D721Med (cell line): ENCODE results near the gene PCDHGA3.
"Not testable (repeated sequence)": the region's sequence is repeated elsewhere in the genome, so short reads cannot be mapped to it uniquely, and the experiment has no call there.

Experiments used
- DNase-seq: peaks from one replicate; pipeline ENCODE4 v3.0.0; 2011; ENCODE audit warnings: low spot score; ENCODE audit not compliant: insufficient read length
- FAIRE-seq: peaks from 2 replicates; lab custom pipeline; 2011; peaks lifted over from hg19 to GRCh38; lab: Jason Lieb, UNC
- TF ChIP-seq, protein P1 (sequence below): IDR thresholded peaks from 2 replicates; pipeline ENCODE4 v1.5.1; 2012; ENCODE audit warnings: mild to moderate bottlenecking, control low read depth; ENCODE audit not compliant: insufficient read depth; ENCODE audit errors: missing control alignments

PCDHGA3 gene

DNA sequence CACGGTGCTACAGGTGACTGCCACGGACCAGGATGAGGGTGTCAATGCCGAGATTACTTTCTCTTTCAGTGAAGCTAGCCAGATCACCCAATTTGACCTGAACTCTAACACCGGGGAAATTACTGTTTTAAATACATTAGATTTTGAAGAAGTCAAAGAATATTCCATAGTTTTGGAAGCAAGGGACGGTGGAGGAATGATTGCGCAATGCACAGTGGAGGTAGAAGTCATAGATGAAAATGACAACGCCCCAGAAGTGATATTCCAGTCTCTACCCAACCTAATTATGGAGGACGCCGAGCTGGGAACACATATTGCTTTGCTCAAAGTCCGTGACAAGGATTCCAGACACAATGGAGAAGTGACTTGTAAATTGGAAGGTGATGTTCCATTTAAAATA, 45.0 kb downstream of the PCDHGA3 start:
- no peak for DNase-seq
- FAIRE-seq = no peak
- TF ChIP-seq, protein P1, sequence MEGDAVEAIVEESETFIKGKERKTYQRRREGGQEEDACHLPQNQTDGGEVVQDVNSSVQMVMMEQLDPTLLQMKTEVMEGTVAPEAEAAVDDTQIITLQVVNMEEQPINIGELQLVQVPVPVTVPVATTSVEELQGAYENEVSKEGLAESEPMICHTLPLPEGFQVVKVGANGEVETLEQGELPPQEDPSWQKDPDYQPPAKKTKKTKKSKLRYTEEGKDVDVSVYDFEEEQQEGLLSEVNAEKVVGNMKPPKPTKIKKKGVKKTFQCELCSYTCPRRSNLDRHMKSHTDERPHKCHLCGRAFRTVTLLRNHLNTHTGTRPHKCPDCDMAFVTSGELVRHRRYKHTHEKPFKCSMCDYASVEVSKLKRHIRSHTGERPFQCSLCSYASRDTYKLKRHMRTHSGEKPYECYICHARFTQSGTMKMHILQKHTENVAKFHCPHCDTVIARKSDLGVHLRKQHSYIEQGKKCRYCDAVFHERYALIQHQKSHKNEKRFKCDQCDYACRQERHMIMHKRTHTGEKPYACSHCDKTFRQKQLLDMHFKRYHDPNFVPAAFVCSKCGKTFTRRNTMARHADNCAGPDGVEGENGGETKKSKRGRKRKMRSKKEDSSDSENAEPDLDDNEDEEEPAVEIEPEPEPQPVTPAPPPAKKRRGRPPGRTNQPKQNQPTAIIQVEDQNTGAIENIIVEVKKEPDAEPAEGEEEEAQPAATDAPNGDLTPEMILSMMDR = no peak

DNA sequence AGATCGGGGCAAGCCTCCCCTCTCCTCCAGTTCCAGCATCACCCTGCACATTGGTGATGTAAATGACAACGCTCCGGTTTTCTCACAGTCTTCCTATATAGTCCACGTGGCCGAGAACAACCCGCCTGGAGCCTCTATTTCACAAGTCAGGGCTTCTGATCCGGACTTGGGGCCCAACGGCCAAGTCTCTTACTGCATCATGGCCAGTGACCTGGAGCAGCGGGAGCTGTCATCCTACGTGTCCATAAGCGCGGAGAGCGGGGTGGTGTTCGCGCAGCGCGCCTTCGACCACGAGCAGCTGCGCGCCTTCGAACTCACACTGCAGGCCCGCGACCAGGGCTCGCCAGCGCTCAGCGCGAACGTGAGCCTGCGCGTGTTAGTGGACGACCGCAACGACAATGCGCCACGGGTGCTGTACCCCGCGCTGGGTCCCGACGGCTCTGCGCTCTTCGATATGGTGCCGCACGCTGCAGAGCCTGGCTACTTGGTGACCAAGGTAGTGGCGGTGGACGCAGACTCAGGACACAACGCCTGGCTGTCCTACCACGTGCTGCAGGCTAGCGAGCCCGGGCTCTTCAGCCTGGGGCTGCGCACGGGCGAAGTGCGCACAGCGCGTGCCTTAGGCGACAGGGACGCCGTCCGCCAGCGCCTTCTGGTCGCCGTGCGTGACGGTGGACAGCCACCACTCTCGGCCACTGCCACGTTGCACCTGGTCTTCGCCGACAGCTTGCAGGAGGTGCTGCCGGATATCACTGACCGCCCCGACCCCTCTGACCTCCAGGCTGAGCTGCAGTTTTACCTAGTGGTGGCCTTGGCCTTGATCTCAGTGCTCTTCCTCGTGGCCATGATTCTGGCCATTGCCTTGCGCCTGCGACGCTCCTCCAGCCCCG, 45.8 kb downstream of the PCDHGA3 start:
- FAIRE-seq = no peak
- DNase-seq = no peak
- TF ChIP-seq, protein P1 = no peak

DNA sequence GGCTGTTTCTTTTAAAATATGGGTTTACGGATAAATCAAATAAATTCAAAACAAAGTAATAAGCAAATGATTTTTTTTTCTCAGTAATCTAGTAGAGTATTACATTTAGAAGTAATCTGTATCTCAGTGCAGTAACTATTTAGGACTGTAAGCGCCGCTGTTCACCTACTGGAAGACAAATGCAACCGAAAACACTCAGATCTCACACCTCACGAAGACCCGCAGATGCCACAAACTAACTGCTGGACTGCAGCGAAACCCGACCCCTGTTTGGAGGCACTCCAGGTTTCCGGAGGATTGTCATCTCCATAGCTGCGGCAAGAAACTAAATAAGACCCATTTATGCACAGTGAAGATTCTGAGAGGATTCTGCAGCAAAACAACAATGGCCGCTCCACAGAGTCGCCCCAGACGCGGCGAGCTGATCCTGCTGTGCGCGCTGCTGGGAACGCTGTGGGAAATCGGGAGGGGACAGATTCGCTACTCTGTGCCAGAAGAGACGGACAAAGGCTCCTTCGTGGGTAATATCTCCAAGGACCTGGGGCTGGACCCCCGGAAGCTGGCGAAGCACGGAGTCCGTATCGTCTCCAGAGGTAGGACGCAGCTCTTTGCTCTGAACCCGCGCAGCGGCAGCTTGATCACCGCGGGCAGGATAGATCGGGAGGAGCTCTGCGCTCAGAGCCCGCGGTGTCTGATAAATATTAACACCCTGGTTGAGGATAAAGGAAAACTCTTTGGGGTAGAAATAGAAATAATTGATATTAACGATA, 49.0 kb downstream of the PCDHGA3 start, which contains the start of gene PCDHGA8:
Gene PCDHGA8, plus strand, starts transcription at position 205 of the 770 bp plus-strand sequence. Its CDS starts 181 bp downstream, at position 386.
- FAIRE-seq (no peak), DNase-seq (no peak)
- TF ChIP-seq, protein P1 = no peak

DNA sequence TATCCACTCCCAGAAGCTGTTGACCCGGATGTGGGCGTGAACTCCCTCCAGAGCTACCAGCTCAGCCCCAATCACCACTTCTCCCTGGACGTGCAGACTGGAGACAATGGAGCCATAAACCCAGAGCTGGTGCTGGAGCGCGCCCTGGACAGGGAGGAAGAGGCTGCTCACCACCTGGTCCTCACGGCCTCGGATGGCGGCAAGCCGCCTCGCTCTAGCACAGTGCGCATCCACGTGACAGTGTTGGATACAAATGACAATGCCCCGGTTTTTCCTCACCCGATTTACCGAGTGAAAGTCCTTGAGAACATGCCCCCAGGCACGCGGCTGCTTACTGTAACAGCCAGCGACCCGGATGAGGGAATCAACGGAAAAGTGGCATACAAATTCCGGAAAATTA, 49.6 kb downstream of the PCDHGA3 start:
- no peak for DNase-seq
- no peak for FAIRE-seq
- TF ChIP-seq, protein P1 = no peak

DNA sequence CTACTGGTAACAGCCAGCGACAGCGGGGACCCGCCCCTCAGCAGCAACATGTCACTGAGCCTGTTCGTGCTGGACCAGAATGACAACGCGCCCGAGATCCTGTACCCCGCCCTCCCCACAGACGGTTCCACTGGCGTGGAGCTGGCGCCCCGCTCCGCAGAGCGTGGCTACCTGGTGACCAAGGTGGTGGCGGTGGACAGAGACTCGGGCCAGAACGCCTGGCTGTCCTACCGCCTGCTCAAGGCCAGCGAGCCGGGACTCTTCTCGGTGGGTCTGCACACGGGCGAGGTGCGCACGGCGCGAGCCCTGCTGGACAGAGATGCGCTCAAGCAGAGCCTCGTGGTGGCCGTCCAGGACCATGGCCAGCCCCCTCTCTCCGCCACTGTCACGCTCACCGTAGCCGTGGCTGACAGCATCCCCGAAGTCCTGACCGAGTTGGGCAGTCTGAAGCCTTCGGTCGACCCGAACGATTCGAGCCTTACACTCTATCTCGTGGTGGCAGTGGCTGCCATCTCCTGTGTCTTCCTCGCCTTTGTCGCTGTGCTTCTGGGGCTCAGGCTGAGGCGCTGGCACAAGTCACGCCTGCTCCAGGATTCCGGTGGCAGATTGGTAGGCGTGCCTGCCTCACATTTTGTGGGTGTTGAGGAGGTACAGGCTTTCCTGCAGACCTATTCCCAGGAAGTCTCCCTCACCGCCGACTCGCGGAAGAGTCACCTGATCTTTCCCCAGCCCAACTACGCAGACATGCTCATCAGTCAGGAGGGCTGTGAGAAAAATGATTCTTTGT, 51.0 kb downstream of the PCDHGA3 start:
- not testable (repeated sequence) for DNase-seq, FAIRE-seq
